Measurements from ENCODE around the gene HOXC12.

HOXC12 gene

DNA sequence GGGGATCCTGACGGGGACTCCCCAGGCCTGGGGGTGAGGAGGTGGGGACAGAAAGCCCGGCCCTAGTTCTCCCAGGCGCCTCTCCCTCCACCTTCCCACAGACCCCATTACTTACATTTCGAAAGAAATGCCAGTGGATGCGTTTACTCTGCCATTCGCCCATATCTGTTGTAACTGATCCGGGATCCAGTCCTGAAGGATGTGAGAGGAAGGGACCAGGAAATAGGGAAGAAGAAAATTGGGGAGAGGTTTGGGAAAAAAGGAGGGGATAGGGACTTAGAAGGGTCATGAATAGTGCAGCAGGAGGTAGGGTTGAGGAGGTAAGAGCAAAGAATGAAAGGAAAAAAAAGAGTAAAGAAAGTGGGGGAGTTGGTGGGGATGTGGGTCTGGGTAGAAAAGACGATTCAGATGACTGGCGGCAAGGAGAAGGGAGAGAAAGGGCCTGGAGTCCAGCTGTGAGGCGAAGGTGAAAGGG, 1.1 kb downstream of the HOXC12 start:
- no peak overlapping the region for H3K4me3 ChIP-seq (ENCODE audit: low read depth, low read length)
- in situ Hi-C loops (cut with HindIII; ENCODE audit: low sequenced_read_pairs): no loop called here
- TF ChIP-seq, protein P1, sequence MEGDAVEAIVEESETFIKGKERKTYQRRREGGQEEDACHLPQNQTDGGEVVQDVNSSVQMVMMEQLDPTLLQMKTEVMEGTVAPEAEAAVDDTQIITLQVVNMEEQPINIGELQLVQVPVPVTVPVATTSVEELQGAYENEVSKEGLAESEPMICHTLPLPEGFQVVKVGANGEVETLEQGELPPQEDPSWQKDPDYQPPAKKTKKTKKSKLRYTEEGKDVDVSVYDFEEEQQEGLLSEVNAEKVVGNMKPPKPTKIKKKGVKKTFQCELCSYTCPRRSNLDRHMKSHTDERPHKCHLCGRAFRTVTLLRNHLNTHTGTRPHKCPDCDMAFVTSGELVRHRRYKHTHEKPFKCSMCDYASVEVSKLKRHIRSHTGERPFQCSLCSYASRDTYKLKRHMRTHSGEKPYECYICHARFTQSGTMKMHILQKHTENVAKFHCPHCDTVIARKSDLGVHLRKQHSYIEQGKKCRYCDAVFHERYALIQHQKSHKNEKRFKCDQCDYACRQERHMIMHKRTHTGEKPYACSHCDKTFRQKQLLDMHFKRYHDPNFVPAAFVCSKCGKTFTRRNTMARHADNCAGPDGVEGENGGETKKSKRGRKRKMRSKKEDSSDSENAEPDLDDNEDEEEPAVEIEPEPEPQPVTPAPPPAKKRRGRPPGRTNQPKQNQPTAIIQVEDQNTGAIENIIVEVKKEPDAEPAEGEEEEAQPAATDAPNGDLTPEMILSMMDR (IDR thresholded peaks at IDR 0.05; ENCODE audit: low read depth, low read length, missing control alignments): no peak
- DNase-seq (ENCODE audit: low read depth): no peak

DNA sequence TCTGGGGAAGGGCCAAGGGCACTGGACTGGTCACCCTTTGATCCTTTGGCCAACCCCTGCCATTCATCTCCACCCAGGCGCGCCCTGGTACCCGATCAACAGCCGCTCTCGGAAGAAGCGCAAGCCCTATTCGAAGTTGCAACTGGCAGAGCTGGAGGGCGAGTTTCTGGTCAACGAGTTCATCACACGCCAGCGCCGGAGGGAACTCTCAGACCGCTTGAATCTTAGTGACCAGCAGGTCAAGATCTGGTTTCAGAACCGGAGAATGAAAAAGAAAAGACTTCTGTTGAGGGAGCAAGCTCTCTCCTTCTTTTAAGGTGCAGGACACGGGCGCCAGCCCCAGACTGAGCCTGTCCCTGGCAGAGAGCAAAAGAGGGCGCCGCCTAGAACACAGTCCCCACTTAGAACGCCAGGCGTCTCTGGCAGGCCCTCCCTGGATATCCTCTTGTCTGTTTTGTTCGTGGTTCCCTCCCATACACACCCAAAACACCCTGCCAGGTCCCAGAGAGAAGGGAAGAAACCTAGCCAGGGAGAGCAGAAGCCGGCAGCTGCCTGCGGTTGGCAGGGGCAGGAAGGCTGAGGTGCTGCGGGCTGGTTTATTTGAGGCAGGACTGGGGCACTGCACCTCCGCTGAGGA, 1.7 kb downstream of the HOXC12 start:
- TF ChIP-seq, protein P1 (IDR thresholded peaks at IDR 0.05; ENCODE audit: low read depth, low read length, missing control alignments): no peak
- no peak overlapping the region for H3K4me3 ChIP-seq (ENCODE audit: low read depth, low read length)
- no peak for DNase-seq (ENCODE audit: low read depth)
- in situ Hi-C loops (cut with HindIII; ENCODE audit: low sequenced_read_pairs): no loop called here

DNA sequence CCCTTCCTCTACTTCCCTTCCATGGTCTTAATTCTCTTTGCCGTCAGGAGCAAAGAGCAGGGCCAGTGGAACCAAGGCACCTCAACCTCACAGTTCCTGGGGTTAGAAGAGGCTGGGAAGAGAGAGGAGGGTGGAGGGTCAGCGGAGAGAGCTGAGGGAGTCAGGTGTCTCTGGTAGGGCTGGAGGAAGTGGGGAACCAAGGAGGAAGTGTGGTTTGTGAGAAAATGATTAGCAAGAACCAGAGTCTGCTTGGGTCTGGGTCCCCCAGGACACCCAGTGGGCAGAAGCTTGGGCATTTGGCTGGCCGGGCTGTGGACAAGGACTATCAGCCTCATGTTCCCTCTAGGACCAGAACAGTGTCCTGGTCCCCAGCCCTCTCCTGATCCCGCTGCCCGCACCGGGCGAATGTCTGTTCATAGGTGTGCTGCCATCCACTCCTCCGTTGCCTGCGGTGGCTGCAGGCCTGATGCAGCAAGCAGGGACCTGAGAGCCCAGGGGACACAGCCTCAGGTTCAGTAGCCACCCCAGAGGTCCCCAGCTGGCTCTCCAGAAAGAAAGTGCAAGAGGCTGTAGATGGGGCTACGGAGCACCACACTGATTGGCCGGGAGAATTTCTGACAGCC, 2.3 kb downstream of the HOXC12 start:
- in situ Hi-C loops (cut with HindIII; ENCODE audit: low sequenced_read_pairs): no loop called here
- TF ChIP-seq, protein P1 (IDR thresholded peaks at IDR 0.05; ENCODE audit: low read depth, low read length, missing control alignments): no peak
- H3K4me3 ChIP-seq (ENCODE audit: low read depth, low read length): no peak overlapping the region
- DNase-seq (ENCODE audit: low read depth): no peak

DNA sequence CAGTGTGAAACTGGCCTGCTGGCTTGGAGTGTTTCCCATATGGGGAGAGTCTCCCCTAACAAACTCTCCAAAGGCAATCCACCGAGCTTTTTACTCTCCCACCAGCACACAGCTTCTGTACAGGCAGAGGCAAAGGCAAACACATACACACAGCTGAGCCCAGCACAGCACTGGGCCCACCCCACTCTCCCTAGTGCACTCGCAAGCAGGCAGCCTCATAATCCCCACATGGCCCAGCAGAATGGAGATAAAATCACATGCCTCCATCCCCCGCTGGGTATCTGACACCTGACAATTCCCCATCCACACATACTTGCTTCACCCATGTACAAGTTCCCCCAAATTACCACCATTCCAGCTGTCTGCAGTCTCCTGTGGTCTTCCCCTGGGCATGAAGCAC, 3.4 kb downstream of the HOXC12 start:
- TF ChIP-seq, protein P1 (IDR thresholded peaks at IDR 0.05; ENCODE audit: low read depth, low read length, missing control alignments): no peak
- DNase-seq (ENCODE audit: low read depth): no peak
- no peak overlapping the region for H3K4me3 ChIP-seq (ENCODE audit: low read depth, low read length)
- in situ Hi-C loops (cut with HindIII; ENCODE audit: low sequenced_read_pairs): no loop called here

DNA sequence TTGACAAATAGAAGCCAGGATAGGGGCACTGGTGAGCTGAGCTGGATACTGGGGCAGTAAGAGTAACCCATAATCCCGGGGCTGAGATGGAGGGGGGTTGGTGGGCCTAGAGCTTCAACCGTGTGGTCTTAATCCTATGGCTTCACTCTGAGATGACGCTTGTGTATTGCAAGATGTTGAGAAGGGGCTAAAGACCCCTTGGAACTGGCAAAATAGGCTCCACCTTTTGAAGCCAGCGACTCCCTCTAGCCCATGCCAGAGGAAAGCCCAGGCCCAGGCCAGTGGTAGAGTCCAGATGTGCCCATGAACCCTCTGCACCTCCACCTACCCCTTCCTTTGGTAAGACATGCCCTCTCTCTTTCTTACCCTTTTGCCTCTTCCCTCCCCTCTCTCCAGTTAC, 4.6 kb downstream of the HOXC12 start:
- no peak overlapping the region for H3K4me3 ChIP-seq (ENCODE audit: low read depth, low read length)
- TF ChIP-seq, protein P1 (IDR thresholded peaks at IDR 0.05; ENCODE audit: low read depth, low read length, missing control alignments): no peak
- in situ Hi-C loops (cut with HindIII; ENCODE audit: low sequenced_read_pairs): no loop called here
- no peak for DNase-seq (ENCODE audit: low read depth)

DNA sequence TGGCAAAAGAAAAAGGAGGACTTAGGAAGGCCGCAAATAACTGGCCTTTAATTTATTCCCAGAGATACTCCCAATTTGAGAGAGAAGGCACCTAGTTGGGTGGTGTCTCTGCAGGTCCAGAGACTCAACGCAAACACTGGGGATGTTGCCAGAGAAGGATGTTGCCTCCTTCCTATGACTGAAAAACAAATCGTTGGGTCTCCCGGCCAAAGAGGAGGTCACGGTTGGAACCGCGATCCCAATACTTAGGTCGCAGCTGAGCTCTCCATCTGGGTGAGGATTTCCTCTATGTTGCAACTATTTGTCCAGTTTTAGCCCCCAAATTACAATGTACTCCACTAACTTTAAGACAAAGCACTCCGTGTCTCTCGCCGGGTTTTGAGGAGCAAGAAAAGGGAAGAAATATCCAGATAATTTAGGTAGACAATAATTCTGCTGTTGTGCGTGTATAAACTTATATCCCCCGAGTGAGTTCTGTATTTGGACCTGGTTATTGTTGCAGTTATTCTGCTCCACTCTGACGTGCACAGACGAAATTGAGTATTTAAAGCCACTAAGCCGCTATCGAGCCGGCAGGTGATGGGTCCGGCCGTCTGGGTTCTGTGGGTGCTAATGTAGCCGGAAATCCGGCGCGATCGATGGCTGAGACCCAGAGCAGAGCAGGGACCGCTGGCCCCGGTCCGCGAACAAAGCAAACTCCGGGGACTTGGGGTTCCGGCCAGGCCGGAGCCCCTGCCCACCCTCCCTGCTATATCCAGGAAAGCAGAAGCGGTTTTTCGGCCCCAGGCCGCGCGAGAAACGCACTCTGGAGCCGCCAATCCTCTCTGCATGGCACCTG, 5.7 kb downstream of the HOXC12 start:
- H3K4me3 ChIP-seq (ENCODE audit: low read depth, low read length): no peak overlapping the region
- in situ Hi-C loops (cut with HindIII; ENCODE audit: low sequenced_read_pairs): no loop called here
- TF ChIP-seq, protein P1 (IDR thresholded peaks at IDR 0.05; ENCODE audit: low read depth, low read length, missing control alignments): no peak
- DNase-seq (ENCODE audit: low read depth): no peak
